Stimulated activated CD8-positive, alpha-beta memory T cell treated with anti-CD3 and anti-CD28 coated beads, Interleukin-12 subunit alpha, Interleukin-12 subunit beta, amount 100 ng/mL, for 24 hours (primary cell): ENCODE data around the gene CHN2.
"Not testable (repeated sequence)": the region's sequence is repeated elsewhere in the genome, so short reads cannot be mapped to it uniquely, and the experiment has no call there.

Experiments
- DNase-seq: peaks from one replicate; pipeline ENCODE4 v3.0.0-alpha.2; 2020; ENCODE audit errors: extremely low read depth

The CHN2 gene

GRCh38 chr7:29488203-29488970 is 293.8 kb downstream of the CHN2 start:
- DNase-seq = no peak

DNA sequence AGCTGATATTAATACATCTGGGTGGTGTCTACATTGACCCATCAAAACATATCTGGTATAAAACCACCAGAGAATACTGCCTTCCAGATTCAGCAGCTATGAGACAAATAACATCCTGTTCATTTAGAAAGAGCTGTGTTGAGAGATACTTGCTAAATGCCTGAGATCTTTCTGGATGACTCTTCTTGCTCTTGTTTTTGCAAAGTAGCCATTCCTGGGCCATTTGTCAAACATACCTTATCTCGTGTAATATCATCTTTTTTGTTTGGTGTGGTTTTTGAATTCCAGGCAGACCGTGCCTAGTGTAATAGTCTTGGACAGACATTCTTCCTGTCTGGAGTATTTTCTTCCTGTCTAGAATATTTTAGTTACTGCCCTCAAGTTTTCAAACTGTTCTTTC is 294.4 kb downstream of the CHN2 start:
- DNase-seq = no peak

DNA sequence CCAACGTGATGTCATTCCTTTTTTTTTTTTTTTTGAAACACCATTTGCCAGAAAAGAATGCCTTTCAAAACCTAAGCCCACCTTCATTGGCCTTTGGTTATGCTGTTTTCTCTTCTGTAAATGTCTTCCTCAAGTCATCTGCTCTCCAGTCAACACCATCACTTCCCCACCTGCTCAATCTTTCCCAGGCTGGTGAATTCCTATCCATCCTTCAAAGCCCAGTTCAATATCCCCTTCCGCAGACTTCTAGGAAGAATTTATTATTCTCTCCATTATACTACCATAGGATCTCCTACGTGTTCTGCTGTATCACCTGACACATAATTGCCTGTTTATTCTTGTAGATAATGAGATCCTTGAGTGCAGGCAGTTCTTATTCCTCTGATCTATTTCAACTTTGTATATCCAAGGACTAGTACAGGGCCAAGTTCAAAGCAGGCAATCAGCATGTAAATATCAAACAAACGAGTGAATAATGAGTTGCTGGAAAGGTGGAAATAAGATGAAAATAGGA is 295.6 kb downstream of the CHN2 start:
- DNase-seq = no peak

DNA sequence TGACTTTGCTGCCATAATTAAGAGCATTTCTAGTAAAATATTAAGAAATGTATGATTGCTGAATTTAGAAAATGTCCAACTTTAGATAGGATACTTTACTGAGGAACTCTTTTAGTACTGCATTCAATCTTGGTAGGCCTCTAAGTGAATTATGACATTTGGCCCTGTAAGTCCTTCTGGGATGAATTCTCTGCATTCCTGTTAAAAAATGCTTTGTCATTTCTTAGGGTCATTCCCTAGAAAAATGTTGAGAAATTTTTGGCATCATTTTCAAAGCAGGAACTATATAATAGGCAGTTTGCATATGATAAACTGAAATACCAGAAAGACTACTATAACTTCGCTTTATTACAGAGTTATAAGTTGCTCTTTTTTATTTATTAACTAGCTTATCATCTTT is 299.8 kb downstream of the CHN2 start:
- no peak for DNase-seq

DNA sequence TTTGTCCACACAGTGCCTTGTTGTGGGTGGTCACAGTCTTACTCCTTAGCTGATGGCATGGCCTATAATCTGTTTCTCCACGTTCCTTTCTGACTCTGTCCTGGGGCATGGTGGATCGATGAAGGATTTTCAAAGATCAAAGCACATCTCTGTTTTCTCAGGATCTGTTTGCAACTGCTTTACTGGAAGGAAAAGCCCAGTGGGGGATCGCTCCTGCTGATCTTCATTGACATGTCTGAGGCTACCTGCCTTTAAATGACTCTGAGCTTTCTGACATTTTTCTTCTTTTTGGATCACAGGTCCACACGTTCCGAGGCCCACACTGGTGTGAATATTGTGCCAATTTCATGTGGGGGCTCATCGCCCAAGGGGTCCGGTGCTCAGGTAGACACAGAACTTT is 301.1 kb downstream of the CHN2 start:
- DNase-seq = no peak

GRCh38 chr7:29496355-29497020 is 301.9 kb downstream of the CHN2 start:
- DNase-seq = no peak

- DNase-seq = no peak
Measured at GRCh38 chr7:29499932-29500331, 305.4 kb downstream of the CHN2 start.

- DNase-seq = no peak
Measured at GRCh38 chr7:29500719-29501118, 306.1 kb downstream of the CHN2 start.

DNA sequence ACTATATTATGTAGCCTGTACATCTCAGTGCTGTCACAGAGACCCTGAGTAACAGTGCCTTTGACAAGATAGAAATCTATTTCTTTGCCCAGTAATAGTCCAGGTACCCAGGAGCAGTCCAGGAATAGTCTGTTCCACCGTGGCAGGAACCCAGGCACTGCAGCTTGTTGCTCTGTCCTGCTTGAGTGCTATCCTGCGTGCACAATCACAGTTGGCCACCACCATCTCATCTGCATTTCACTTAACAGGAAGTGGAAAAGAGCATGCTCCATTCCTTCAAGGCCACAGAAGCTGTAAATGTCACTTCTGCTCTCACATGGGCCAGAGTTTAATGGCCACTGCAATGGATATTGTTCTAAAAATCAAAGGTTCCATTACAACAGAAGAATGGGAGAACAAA is 307.6 kb downstream of the CHN2 start:
- DNase-seq = no peak

- no peak for DNase-seq
Measured at GRCh38 chr7:29505931-29506330, 311.4 kb downstream of the CHN2 start.

DNA sequence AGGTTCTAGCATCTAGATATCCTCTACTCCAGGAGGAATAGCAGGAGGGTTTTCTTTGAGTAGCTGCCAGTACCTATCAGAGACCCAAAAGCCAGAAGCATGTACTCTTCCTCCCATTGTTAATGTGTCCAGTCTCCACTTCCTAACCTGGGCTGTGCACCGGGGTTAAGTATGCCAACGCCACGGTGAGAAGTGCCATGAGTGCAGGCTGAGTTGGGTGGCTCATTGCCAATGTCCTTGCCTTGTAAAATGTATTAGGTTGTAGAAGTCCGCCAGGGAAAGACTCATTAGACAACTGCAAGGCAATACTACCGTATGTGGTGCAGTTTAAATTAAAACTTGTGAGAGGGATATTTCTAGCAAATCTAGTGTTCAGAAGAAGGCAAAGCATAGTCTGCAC is 314.0 kb downstream of the CHN2 start:
- DNase-seq = no peak

DNA sequence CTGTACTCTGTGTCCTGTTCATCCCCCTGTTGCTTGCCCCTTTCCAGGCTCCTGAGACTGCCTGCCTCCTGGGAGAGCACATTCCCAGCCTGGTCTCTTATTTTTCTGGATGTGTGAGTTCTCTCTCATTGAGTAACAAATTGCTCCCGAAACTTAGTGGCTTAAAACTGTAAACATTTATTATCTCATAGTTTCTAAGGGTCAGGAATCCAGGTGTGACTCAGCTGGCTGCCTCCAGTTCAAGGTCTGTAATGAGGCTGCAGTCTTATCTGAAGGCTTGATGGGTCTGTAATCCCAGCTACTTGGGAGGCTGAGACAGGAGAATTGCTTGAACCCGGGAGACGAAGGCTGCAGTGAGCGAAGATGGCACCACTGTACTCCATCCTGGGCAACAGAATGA is 315.5 kb downstream of the CHN2 start:
- no peak for DNase-seq

DNA sequence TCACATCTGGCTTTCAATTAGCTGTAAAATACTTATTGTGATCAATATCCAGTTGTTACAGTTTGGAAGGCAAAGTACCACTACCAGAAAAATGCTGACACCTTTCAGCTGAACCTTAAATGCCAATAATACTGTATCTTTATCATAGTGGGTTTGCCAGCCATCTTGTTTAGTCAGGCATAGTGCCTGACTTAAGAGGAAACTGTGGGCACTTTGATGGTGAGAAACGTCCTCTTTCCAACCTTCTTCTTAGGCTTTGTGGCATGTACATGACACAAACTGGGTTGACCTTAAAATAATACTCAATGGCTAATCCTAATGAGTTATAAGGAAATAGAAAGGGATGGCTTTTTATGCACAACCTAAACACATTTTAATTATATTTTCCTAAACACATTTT is 316.8 kb downstream of the CHN2 start:
- DNase-seq = no peak

GRCh38 chr7:29511851-29512250 is 317.3 kb downstream of the CHN2 start:
- no peak for DNase-seq

DNA sequence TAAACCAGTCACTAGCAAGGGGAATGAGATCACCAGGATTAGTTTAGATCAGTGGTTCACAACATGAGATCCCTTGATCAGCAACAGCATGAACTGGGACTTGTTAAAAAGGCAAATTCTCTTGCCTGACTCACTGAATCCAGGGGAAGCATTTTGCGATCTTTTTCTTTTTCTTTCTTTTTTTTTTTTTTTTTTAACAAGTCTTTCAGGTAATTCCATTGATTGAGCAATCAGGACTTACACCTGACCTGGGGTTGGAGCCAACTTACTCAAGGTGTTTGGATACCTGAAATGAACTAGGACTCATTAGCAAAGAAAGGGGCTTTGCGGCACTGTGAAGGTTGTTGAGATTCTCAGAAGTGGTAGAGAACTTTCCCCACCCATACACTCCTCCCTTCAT is 321.9 kb downstream of the CHN2 start:
- no peak for DNase-seq

DNA sequence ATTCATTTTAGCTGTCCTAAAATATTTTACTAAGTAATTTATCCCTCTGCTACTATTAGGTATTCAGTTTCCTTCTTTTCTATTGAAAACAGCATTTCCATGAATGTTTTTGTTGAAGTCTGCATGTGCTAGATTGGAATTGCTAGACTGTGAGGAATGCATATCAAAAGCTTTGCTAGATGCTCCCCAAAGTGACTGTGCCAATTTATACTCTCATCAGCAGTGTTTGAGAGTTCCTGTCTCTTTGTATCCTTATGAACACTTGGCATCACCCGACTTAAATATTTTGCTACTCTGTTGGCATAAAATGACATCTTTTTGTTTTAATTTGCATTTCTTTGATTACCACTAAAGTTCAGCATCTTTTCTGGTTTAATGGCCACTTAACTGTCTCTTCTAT is 324.0 kb downstream of the CHN2 start:
- no peak for DNase-seq

DNA sequence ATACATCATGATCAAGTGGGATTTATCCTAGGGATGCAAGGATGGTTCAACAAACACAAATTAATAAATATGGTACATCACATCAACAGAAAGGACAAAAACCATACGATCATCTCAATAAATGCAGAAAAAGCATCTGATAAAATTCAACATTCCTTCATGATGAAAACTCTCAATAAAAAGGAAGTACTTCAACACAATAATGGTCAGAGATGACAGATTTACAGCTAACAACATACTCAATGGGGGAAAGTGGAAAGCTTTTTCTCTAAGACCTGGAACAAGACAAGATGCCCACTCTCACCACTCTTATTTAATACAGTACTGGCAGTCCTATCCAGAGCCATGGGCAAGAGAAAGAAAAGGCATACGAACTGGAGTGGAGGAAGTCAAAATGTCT is 329.2 kb downstream of the CHN2 start:
- DNase-seq = no peak

DNA sequence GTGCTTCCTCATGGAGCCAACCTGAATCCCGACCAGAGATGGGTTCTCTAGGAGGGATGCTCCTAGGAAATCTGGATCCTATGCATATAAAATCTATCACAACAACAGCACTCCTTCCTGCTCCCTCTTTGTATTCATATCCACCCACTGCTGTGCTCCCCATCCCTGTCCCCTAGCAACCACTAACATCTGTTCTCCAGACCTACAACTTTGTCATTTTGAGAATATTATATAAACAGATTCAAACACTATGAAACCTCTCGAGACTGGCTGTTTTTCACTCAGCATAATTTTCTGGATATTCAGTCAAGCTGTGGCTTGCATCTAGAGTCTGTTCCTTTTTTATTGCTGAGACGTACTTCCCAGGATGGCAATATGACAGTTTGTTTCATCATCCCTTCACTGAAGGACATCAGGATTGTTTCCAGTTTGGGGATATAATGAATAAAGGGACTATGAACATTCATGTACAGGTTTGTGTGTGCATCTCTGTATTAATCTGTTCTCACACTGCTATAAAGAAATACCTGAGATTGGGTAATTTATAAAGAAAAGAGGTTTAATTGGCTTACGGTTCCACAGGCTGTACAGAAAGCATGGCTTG is 333.0 kb downstream of the CHN2 start:
- no peak for DNase-seq

- DNase-seq = not testable (repeated sequence)
Measured at GRCh38 chr7:29528526-29528925, 334.0 kb downstream of the CHN2 start.
